Skeletal muscle satellite cell (primary cell): ENCODE results near the gene SLC16A8. TPM values are rescaled to one million over a fixed set of nuclear protein-coding genes. Genes with fewer than 3 reads are reported as not detected.

ENCODE experiments used
- H3K27me3 ChIP-seq: 2 replicates; pipeline ENCODE4 v1.7.0; 2013; ENCODE audit warnings: low read length; ENCODE audit not compliant: control insufficient read depth, insufficient read depth
- H3K36me3 ChIP-seq: 2 replicates; pipeline ENCODE4 v1.7.0; 2013; ENCODE audit warnings: mild to moderate bottlenecking, control low read depth, low read length; ENCODE audit not compliant: insufficient read depth
- H3K4me1 ChIP-seq: 2 replicates; pipeline ENCODE4 v1.7.0; 2013; ENCODE audit warnings: low read length; ENCODE audit not compliant: control insufficient read depth, insufficient read depth
- H3K4me2 ChIP-seq: 2 replicates; pipeline ENCODE4 v1.7.0; 2013; ENCODE audit warnings: mild to moderate bottlenecking, low read length
- H3K4me3 ChIP-seq: 2 replicates; pipeline ENCODE4 v1.7.0; 2013; ENCODE audit warnings: low read length
- H3K9ac ChIP-seq: 2 replicates; pipeline ENCODE4 v1.7.0; 2013; ENCODE audit warnings: mild to moderate bottlenecking, low read depth, low read length, moderate library complexity
- H3K9me3 ChIP-seq: replicated peaks from 2 replicates; pipeline ENCODE4 v1.7.0; 2013; ENCODE audit warnings: mild to moderate bottlenecking, control low read depth, low read length
- total RNA-seq: library from RNA; depleted of rRNA; stranded (reverse); fragments of >200 nt; gene quantifications from 2 replicates; pipeline ENCODE4 v1.2.3, GENCODE V29; 2012; rRNA removed

SLC16A8 gene
- total RNA-seq = under 0.01 TPM in 1 of 2 replicates, not detected in the other

GRCh38 chr22:38083931-38084631, at the start of gene SLC16A8:
SLC16A8 (minus strand) TSS chr22:38084184; CDS start chr22:38082873, 1,311 bp downstream.
- Histone ChIP-seq H3K4me1 (peaks cover 15% of the 10 kb centered on the region), H3K36me3 (no peaks in the 10 kb centered on the region), H3K4me2 (no peak within 1 kb of the TSS), H3K4me3 (no peak within 1 kb of the TSS), H3K27me3 (peaks cover 19% of the 10 kb centered on the region), H3K9me3 (no peaks in the 10 kb centered on the region), H3K9ac (no peak within 1 kb of the TSS)

DNA sequence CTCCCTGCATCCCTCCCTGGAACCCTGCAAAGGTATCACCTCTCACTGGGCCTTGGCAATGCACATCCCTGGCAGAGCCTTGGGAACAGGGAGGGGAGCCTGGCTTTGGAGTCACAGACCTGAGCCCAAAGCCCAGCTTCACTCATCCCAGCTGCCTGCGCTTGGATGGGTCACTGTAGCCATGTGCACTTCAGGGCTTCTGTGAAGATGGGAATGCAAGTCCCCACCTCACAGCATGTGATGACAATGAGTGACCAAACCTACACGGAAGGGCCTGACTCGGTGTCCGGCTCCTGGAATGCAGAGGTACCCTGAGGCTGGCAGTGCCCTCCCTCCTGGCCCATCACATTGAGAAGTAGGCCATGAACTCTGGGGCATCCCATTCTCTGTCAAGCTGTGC, 49.3 kb upstream of the SLC16A8 start:
- Histone ChIP-seq H3K36me3 (no peaks in the 10 kb centered on the region), H3K4me3 (no peak overlapping the region), H3K9ac (no peak overlapping the region), H3K4me1 (peaks cover 15% of the 10 kb centered on the region), H3K9me3 (no peaks in the 10 kb centered on the region), H3K4me2 (no peak overlapping the region), H3K27me3 (no peaks in the 10 kb centered on the region)

DNA sequence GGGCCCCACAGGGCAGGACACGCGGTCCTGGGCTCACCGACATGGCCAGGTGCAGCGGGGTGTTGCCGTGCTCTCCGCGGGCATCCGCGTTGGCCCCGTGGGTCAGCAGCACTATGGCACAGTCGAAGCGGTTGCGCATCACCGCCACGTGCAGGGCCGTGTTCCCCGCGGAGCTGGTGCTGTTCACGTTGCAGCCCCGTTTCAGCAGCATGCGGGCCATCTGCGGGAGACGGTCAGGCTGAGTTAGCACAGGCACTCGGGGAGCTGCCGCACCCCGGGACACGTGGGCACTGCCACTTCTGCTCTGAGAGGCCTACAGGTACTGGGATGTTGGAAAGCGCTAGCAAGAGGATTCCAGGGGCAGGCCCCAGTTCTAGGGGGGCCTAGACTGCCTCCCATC, 48.8 kb upstream of the SLC16A8 start:
- peaks cover 15% of the 10 kb centered on the region for H3K4me1 ChIP-seq
- H3K36me3 ChIP-seq = no peaks in the 10 kb centered on the region
- H3K9me3 ChIP-seq = no peaks in the 10 kb centered on the region
- H3K4me2 ChIP-seq = no peak overlapping the region
- no peaks in the 10 kb centered on the region for H3K27me3 ChIP-seq
- H3K9ac ChIP-seq = no peak overlapping the region
- no peak overlapping the region for H3K4me3 ChIP-seq

DNA sequence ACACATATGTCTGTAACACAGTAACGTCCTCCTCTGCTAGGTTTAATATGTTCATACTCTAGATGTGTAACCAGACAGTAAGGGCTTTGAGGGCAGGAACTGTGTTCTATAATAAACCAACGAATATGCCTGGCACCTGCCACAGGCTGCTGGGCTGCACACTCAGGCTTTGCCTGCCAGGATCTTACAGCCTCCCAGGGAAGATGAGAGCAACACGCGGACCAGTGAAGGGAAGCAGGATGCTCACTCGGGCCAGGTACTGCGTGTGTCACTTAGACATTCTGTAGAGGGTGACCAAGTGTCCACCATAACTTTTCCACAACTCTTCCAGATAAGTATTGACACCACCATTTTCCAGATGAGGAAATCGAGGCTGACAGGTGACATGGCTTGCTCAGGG, 48.2 kb upstream of the SLC16A8 start:
- Histone ChIP-seq H3K9ac (no peak overlapping the region), H3K4me3 (no peak overlapping the region), H3K4me1 (peaks cover 15% of the 10 kb centered on the region), H3K9me3 (no peaks in the 10 kb centered on the region), H3K4me2 (no peak overlapping the region), H3K27me3 (no peaks in the 10 kb centered on the region), H3K36me3 (no peaks in the 10 kb centered on the region)

DNA sequence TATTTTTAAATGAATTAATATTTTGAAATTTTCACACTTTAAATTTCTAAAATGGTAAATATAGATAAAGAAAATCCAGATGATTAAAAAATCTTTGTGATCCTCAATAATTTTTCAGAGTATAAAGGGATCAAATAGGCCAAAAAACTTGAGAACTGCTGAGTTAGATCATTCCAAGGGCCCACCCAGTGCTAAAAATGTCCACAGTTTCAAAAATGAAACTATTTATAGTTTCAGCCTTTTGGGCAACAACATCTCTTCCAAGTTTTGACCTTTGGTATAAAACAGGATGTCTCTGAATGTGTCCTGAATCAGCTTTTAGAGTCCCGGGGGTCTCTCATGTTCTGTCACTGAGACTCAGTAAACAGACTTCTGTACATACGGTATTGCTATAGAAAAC, 47.4 kb upstream of the SLC16A8 start:
- Histone ChIP-seq H3K9me3 (no peaks in the 10 kb centered on the region), H3K4me3 (no peak overlapping the region), H3K4me1 (peaks cover 15% of the 10 kb centered on the region), H3K4me2 (no peak overlapping the region), H3K9ac (no peak overlapping the region), H3K27me3 (no peaks in the 10 kb centered on the region), H3K36me3 (no peaks in the 10 kb centered on the region)

DNA sequence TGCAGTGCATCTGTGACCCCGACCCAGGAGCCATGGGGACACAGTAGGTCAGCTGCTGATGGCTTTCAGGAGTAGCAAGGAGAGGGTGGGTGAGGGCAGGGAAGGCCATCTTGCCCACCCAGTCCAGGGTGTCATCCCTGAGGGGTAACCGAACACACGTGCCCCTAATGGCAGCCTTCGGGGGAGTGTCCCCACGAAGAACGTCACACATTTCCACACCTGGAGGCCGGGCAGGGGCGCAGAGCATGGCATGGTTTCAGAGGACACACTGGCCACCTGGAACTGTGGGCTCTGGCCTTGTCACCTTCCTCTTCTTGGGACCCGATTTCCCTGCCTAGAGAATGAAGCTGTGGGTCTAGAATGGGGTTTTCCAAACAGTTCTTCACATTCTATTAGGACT, 45.9 kb upstream of the SLC16A8 start:
- no peak overlapping the region for H3K4me2 ChIP-seq
- peaks cover 4% of the 10 kb centered on the region for H3K4me1 ChIP-seq
- no peak overlapping the region for H3K9ac ChIP-seq
- H3K27me3 ChIP-seq = no peaks in the 10 kb centered on the region
- no peak overlapping the region for H3K4me3 ChIP-seq
- no peaks in the 10 kb centered on the region for H3K9me3 ChIP-seq
- H3K36me3 ChIP-seq = no peaks in the 10 kb centered on the region

GRCh38 chr22:38129021-38129420, 45.0 kb upstream of the SLC16A8 start:
- Histone ChIP-seq H3K36me3 (no peaks in the 10 kb centered on the region), H3K4me3 (no peak overlapping the region)

GRCh38 chr22:38127869-38128268, 43.9 kb upstream of the SLC16A8 start:
- no peak overlapping the region for H3K9ac ChIP-seq
- no peaks in the 10 kb centered on the region for H3K36me3 ChIP-seq
- no peak overlapping the region for H3K4me3 ChIP-seq

More at GRCh38 chr22:38129021-38129420, 45.0 kb upstream of the SLC16A8 start:
- Histone ChIP-seq H3K9me3 (no peaks in the 10 kb centered on the region), H3K9ac (no peak overlapping the region), H3K27me3 (no peaks in the 10 kb centered on the region), H3K4me1 (no peaks in the 10 kb centered on the region), H3K4me2 (no peak overlapping the region)

DNA sequence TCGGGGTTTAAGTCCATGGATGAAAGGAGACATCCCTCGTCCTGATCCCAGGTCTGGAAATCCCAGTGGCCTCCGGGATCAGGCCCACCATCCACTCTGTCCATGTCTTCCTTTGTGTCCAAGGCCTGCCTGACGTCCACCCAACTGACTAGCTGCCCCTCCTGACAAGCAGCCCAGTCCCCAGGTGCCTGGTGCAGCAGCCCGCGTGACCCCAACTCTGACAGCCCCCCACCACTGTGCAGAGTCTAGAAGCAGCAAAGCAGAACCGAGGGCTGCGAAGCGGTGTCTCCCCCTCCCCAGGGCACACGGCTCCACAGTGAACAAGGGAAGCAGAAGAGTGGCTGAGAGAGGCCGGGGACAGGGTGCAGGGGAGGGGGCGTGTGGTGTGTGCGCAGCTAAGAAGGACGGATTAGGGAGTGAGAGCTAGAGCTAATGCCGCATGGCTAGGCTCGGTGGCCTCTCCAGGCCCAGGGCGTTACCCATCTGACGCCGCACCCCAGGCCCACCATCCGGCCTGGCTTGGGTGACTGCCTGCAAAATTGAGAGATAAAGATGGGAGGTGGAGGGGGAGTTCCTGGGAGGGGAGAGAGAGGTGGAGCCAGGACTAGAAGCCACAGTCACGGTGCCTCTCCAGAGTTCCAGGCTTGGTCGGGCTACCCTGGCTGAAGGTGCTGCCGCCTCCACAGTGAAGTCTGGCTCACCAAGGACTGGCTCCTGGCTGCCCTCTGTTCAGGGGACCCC, 43.1 kb upstream of the SLC16A8 start:
- H3K4me1 ChIP-seq = no peaks in the 10 kb centered on the region
- no peak overlapping the region for H3K4me3 ChIP-seq
- H3K9me3 ChIP-seq = no peaks in the 10 kb centered on the region
- H3K27me3 ChIP-seq = no peaks in the 10 kb centered on the region
- H3K9ac ChIP-seq = no peak overlapping the region
- H3K36me3 ChIP-seq = no peaks in the 10 kb centered on the region
- no peak overlapping the region for H3K4me2 ChIP-seq

More at GRCh38 chr22:38127869-38128268, 43.9 kb upstream of the SLC16A8 start:
- H3K27me3 ChIP-seq = no peaks in the 10 kb centered on the region
- no peak overlapping the region for H3K4me2 ChIP-seq
- H3K9me3 ChIP-seq = no peaks in the 10 kb centered on the region
- H3K4me1 ChIP-seq = no peaks in the 10 kb centered on the region

DNA sequence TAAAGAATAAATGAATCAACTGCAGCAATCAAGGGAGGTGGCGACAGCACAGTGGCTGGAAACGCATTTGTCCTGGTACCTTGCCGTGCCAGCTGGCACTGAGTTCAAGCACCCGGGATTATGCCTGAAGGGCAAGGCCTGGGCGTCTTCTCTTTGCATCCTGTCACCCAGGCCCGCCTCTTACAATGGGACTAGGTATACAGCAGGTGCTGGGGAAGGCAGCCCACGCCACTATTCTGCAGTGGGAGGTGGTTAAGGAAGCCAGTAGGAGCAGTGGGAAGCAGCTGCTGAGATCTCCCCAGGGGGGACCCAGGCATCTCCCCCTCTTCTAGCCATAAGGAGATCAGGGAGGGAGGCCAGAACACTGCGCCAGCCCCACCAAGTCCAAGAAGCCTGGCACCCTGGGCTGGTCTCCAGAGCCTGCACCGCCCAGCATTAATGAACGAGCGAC, 41.8 kb upstream of the SLC16A8 start:
- Histone ChIP-seq H3K36me3 (no peaks in the 10 kb centered on the region), H3K9me3 (no peaks in the 10 kb centered on the region), H3K4me1 (no peaks in the 10 kb centered on the region), H3K9ac (no peak overlapping the region), H3K4me2 (no peak overlapping the region), H3K27me3 (no peaks in the 10 kb centered on the region), H3K4me3 (no peak overlapping the region)

DNA sequence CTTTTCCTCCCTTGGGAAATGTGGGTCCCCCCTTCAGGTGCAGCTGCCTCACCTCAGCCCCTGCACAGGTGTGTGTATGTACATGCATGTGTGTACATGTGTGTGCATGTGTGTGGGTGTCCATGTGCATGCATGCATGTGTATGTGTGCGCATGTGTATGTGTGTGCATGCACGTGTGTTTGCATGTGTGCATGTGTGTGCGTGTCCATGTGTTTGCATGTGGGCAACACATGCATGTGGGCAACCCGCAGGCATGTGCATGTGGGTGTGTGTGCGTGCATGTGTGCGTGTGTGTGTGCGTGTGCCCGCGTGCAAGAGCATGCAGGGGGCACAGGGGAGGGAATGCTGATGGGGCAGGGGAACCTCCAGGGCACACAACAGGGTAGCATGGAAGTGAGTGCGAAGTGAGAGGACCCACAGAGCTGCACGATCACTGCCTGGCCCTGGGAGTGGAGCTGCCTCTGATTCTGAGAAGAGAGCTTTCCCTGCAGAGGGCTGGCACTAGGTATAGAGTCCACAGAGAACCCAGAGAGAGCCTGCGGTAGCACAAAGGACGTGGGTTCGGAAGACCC, 41.1 kb upstream of the SLC16A8 start:
- H3K9me3 ChIP-seq = no peaks in the 10 kb centered on the region
- no peak overlapping the region for H3K9ac ChIP-seq
- no peaks in the 10 kb centered on the region for H3K36me3 ChIP-seq
- H3K27me3 ChIP-seq = no peaks in the 10 kb centered on the region
- no peaks in the 10 kb centered on the region for H3K4me1 ChIP-seq
- no peak overlapping the region for H3K4me2 ChIP-seq
- no peak overlapping the region for H3K4me3 ChIP-seq
